K562 (cell line): ENCODE data around the gene DGLUCY.

Experiments
- EZH2 ChIP-seq: IDR thresholded peaks from 2 replicates; pipeline ENCODE4 v1.6.1; 2012; ENCODE audit warnings: low read depth, mild to moderate bottlenecking, inconsistent platforms, low read length, borderline replicate concordance
- TEAD1 ChIP-seq, 2 experiments: fragments of 450-650 bp in 1 of 2; sonication (generic) in 1 of 2; formaldehyde crosslinking; IDR thresholded peaks; 2 replicates each; pipeline versions ENCODE4 v1.4.0 to v1.8.0; 2020 to 2022; ENCODE audit warnings: mild to moderate bottlenecking in 2 of 2, missing genetic modification reagents in 1 of 2

- TF ChIP-seq EZH2 (no peak), TEAD1 (CRISPR knock-in tag; IDR thresholded peaks at IDR 0.05) (no peak)
Observed at GRCh38 chr14:91112194-91112593, 1.7 kb upstream of the DGLUCY start.
